Kidney epithelial cell (primary cell): ENCODE data around the gene R3HDM4. TPM values are rescaled to one million over a fixed set of nuclear protein-coding genes. Genes with fewer than 3 reads are reported as not detected.

ENCODE experiments used
- DNase-seq: peaks from one replicate; pipeline ENCODE4 v3.0.0-alpha.2; 2010; ENCODE audit warnings: low read depth
- H3K27me3 ChIP-seq: 2 replicates; pipeline ENCODE4 v1.6.0; 2011; ENCODE audit warnings: low read length; ENCODE audit not compliant: control insufficient read depth, insufficient read depth
- H3K36me3 ChIP-seq: 2 replicates; pipeline ENCODE4 v1.5.1; 2011; ENCODE audit warnings: low read length; ENCODE audit not compliant: control insufficient read depth, insufficient read depth
- H3K4me3 ChIP-seq: 2 replicates; pipeline ENCODE4 v1.5.1; 2011; ENCODE audit warnings: low read depth, mild to moderate bottlenecking, control low read depth, low read length
- total RNA-seq: library from RNA; depleted of rRNA; stranded (reverse); fragments of >200 nt; gene quantifications from 2 replicates; pipeline ENCODE4 v1.2.3, GENCODE V29; 2015
- TF ChIP-seq, protein P1 (sequence below): IDR thresholded peaks from 2 replicates; pipeline ENCODE4 v1.5.1; 2011; ENCODE audit warnings: mild to moderate bottlenecking, moderate library complexity, low read length, control low read depth, inconsistent platforms; ENCODE audit not compliant: insufficient read depth, poor library complexity, severe bottlenecking

Gene R3HDM4
- total RNA-seq, 1 donor from 2014 or later = 61.5 TPM

DNA sequence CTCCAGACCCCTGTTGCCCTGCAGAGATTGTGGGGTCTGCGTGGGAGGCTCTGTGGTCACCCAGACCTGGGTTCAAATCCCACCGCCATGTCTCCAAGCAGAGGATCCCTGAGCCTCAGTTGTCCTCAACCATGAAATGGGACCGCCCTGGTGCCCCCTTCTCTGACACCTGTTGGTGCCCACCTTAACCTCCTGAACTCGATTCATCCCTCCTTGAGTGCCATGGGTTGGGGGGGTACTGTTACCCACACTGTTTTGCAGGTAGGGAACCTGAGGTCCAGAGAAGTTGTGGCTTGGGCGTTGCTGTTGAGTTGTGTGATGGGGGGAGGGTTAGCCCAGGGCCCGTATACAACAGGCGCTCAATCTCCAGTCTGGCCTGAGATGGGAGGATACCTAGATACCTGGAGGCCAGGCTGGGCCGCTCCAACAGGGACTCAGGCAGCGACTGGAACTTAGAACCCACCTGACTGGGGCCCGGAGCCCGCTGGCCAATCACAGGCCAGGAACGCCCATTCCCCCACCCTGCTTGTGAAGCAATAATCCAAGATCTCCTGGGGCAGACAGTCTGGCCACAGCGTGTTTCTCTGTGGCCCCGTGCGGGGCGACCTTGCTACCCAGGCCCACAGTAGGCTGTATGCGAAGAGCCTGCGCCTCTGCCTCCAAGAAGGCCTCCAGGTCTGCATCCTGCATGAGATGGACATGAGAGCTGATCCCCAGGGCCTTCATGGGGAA, 15.6 kb upstream of the R3HDM4 start:
- no peaks in the 10 kb centered on the region for H3K27me3 ChIP-seq

DNA sequence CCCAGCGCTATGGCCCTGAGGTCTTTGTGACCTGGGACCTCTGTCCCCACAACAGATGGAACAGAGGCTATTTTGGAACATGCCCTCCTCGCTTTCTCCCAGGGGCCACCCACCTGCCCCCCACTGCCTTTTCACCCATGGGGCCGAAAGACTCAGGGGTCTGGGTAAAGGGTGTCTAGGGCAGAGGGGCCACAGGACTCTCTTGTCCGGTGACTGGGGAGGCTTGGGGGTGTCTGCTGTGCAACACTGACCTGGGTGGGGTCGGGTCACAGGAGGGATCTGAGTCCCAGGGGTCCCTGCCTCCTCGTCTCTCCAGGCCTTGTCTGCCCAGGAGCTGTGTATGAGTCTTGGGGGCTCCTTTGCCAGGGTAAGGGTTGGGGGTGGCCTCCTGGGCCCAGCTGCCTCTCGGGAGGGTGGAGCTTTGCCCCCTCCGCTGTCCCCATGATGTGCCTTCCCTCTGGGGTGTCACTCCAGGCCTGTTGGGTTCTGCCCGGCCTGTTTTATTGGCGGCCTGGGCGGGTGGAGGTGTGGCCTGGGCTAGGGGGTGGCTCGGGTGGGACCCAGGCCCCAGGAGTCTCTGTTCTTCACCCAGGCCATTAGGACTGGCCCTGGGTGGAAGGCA, 14.9 kb upstream of the R3HDM4 start:
- no peaks in the 10 kb centered on the region for H3K27me3 ChIP-seq
- H3K4me3 ChIP-seq = peak overlapping the region; percentile 0
- TF ChIP-seq, protein P1, sequence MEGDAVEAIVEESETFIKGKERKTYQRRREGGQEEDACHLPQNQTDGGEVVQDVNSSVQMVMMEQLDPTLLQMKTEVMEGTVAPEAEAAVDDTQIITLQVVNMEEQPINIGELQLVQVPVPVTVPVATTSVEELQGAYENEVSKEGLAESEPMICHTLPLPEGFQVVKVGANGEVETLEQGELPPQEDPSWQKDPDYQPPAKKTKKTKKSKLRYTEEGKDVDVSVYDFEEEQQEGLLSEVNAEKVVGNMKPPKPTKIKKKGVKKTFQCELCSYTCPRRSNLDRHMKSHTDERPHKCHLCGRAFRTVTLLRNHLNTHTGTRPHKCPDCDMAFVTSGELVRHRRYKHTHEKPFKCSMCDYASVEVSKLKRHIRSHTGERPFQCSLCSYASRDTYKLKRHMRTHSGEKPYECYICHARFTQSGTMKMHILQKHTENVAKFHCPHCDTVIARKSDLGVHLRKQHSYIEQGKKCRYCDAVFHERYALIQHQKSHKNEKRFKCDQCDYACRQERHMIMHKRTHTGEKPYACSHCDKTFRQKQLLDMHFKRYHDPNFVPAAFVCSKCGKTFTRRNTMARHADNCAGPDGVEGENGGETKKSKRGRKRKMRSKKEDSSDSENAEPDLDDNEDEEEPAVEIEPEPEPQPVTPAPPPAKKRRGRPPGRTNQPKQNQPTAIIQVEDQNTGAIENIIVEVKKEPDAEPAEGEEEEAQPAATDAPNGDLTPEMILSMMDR = no peak
- no peaks in the 10 kb centered on the region for H3K36me3 ChIP-seq
- no peak for DNase-seq

More for the DNA sequence above, 15.6 kb upstream of the R3HDM4 start:
- Histone ChIP-seq H3K4me3 (no peak overlapping the region), H3K36me3 (no peaks in the 10 kb centered on the region)
- TF ChIP-seq, protein P1 = no peak
- no peak for DNase-seq

DNA sequence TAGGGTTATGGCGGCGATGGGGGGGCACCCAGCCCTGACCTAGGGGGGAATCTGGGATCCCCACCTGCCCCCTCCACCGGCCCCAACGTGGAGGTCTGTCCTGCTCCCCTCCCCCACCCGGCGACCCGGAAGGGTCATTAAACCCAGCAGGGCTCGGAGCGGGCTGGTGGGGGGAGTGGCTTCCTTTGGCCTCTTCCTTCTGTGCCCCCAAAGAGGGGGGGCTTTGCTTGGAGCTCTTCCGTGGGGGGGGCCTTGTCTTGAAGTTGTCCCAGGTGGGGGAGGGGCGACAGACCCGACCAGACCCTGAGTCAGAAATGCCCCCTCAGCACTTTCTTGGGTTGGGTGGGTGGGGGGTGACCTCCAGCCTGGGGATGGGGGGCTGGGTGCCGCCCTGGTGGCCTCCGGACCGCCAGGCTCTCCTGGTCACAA, 14.3 kb upstream of the R3HDM4 start:
- no peaks in the 10 kb centered on the region for H3K36me3 ChIP-seq
- TF ChIP-seq, protein P1 = no peak
- H3K4me3 ChIP-seq = peak overlapping the region; percentile 96
- DNase-seq = no peak
- no peaks in the 10 kb centered on the region for H3K27me3 ChIP-seq

DNA sequence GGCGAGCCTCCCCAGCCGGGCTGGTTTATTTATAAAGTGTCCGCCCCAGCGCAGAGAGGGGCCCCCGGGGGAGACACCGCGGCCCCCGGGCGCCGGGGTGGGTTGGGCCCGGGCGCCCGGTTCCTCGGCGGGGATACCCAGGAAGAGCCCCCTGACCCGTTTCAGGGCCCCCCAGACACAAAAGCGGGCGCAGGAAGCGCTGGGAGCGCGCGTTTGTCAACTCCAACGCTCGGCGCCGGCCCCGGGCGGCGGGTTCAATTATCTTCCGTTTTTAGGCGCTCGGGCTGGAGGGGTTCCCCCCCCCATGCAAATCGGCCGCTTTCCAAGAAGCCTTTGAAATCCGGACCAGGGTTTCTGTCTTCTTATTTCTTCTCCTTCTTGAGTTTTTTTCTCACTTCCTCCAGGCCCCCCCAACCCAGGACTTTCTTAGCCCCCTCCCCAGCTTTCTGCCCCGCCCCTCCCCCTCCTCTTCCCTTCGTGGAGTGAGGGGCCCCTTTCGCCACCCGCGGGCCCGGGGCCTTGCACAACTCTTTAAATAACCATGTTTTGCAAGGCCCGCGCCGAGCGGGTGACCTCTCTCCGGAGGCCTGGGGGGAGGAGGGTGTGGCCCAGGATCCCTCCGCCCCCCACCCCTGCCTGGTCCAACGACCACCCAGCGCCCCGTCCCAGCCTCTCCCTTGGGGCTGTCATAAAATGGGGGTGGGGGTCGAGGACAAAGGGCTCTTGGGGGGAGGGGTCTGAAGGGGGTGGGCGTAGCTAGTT, 13.8 kb upstream of the R3HDM4 start:
- no peaks in the 10 kb centered on the region for H3K36me3 ChIP-seq
- no peaks in the 10 kb centered on the region for H3K27me3 ChIP-seq
- DNase-seq = no peak
- peak overlapping the region; percentile 96 for H3K4me3 ChIP-seq
- TF ChIP-seq, protein P1 = no peak

DNA sequence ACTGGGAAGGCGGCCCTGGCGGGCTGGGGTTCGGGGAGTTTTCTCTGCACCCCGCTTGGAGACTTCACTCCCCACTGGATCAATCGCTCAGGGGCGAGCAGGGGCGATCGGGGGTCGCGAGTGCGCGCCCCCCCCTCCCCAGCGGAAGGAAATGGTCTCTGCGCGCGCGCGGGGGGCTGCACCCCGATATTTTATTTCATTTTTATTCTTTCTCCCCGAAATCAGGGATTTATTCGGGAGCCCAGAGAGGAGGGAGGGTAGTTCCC, 13.2 kb upstream of the R3HDM4 start:
- no peak for DNase-seq
- Histone ChIP-seq H3K36me3 (no peaks in the 10 kb centered on the region), H3K27me3 (peaks cover 1% of the 10 kb centered on the region), H3K4me3 (peak overlapping the region; percentile 96)
- TF ChIP-seq, protein P1 = no peak
